Calu3 (cell line): ENCODE results near the gene MICAL3. TPM values are rescaled to one million over a fixed set of nuclear protein-coding genes. Genes with fewer than 3 reads are reported as not detected.

Source experiments
- BruUV-seq: library from RNA; stranded (reverse); fragments of 400-500 nt; replicated peaks from 2 replicates; lab custom pipeline; 2021; lab: Mats Ljungman, UMichigan
- CTCF ChIA-PET: fragments of 300-600 bp; sonication (Branson Sonifier 250); formaldehyde crosslinking; loops from one replicate; lab custom pipeline; 2022; ENCODE audit warnings: antibody characterized with exemption; lab: Charles Lee
- DNase-seq: peaks from one replicate; pipeline ENCODE4 v3.0.0; 2022
- H3K27ac Mint-ChIP-seq: one replicate; pipeline ENCODE4 v1.8.0; 2022; ENCODE audit warnings: mixed read lengths; ENCODE audit not compliant: unreplicated experiment
- H3K27me3 Mint-ChIP-seq: one replicate; pipeline ENCODE4 v1.8.0; 2022; ENCODE audit warnings: mixed read lengths; ENCODE audit not compliant: unreplicated experiment
- H3K36me3 Mint-ChIP-seq: one replicate; pipeline ENCODE4 v1.8.0; 2022; ENCODE audit warnings: mild to moderate bottlenecking, moderate library complexity, mixed read lengths; ENCODE audit not compliant: insufficient read depth, unreplicated experiment
- H3K4me1 Mint-ChIP-seq: one replicate; pipeline ENCODE4 v1.8.0; 2022; ENCODE audit warnings: mild to moderate bottlenecking, low read depth, mixed read lengths; ENCODE audit not compliant: unreplicated experiment
- H3K4me3 Mint-ChIP-seq: one replicate; pipeline ENCODE4 v1.8.0; 2022; ENCODE audit warnings: mild to moderate bottlenecking, low read depth, moderate library complexity, mixed read lengths; ENCODE audit not compliant: unreplicated experiment
- H3K9me3 Mint-ChIP-seq: one replicate; pipeline ENCODE4 v1.8.0; 2022; ENCODE audit warnings: low read depth, mixed read lengths; ENCODE audit not compliant: unreplicated experiment
- CTCF ChIP-seq: fragments of 200-600 bp; IDR thresholded peaks from one replicate; pipeline ENCODE4 v1.8.0; 2022; ENCODE audit warnings: antibody characterized with exemption; ENCODE audit not compliant: unreplicated experiment
- intact Hi-C: fragments of 100-400 bp; cut with micrococcal nuclease; formaldehyde crosslinking; loops from one replicate; pipeline ENCODE4 v1.10.0; 2022; ENCODE audit not compliant: unreplicated experiment
- total RNA-seq: library from RNA; stranded (reverse); gene quantifications from 2 replicates; pipeline ENCODE4 v1.2.3, GENCODE V29; 2022

Gene MICAL3
- total RNA-seq, 1 experiment from 2014 or later: 60.6 TPM

- Mint-ChIP-seq H3K4me3 (no peak overlapping the region), H3K36me3 (peaks cover 3% of the 10 kb centered on the region), H3K4me1 (peaks cover 17% of the 10 kb centered on the region), H3K9me3 (no peaks in the 10 kb centered on the region), H3K27ac (no peak overlapping the region), H3K27me3 (no peaks in the 10 kb centered on the region)
- no TSS peak for BruUV-seq
- no peak for TF ChIP-seq CTCF
- intact Hi-C loops: no loop called here
- DNase-seq: no peak
- CTCF ChIA-PET: no interaction called here
These were observed 77.5 kb downstream of the MICAL3 start for GRCh38 chr22:17946662-17947367.

- BruUV-seq: no TSS peak
- no peak for DNase-seq
- CTCF ChIA-PET: no interaction called here
- H3K36me3 Mint-ChIP-seq: peaks cover 3% of the 10 kb centered on the region
- no peak for TF ChIP-seq CTCF
- no peak overlapping the region for H3K27ac Mint-ChIP-seq
- H3K27me3 Mint-ChIP-seq: no peaks in the 10 kb centered on the region
- H3K4me1 Mint-ChIP-seq: peaks cover 11% of the 10 kb centered on the region
- intact Hi-C loops: no loop called here
- H3K4me3 Mint-ChIP-seq: no peak overlapping the region
- no peaks in the 10 kb centered on the region for H3K9me3 Mint-ChIP-seq
These were observed 78.3 kb downstream of the MICAL3 start for GRCh38 chr22:17945888-17946648.

GRCh38 chr22:17945156-17945887 lies 79.0 kb downstream of the MICAL3 start:
- TF ChIP-seq CTCF: no peak
- H3K27me3 Mint-ChIP-seq: no peaks in the 10 kb centered on the region
- H3K4me3 Mint-ChIP-seq: no peak overlapping the region
- peaks cover 6% of the 10 kb centered on the region for H3K4me1 Mint-ChIP-seq
- no peak for DNase-seq
- CTCF ChIA-PET: no interaction called here
- no peaks in the 10 kb centered on the region for H3K9me3 Mint-ChIP-seq
- BruUV-seq: no TSS peak
- intact Hi-C loops: no loop called here
- H3K27ac Mint-ChIP-seq: no peak overlapping the region
- peaks cover 3% of the 10 kb centered on the region for H3K36me3 Mint-ChIP-seq

GRCh38 chr22:17944256-17944655 lies 80.1 kb downstream of the MICAL3 start:
- no peak for DNase-seq
- CTCF ChIA-PET: no interaction called here
- H3K36me3 Mint-ChIP-seq: peaks cover 3% of the 10 kb centered on the region
- H3K4me3 Mint-ChIP-seq: no peak overlapping the region
- no peaks in the 10 kb centered on the region for H3K4me1 Mint-ChIP-seq
- TF ChIP-seq CTCF: no peak
- H3K9me3 Mint-ChIP-seq: no peaks in the 10 kb centered on the region
- H3K27ac Mint-ChIP-seq: no peak overlapping the region
- intact Hi-C loops: no loop called here
- H3K27me3 Mint-ChIP-seq: no peaks in the 10 kb centered on the region
- no TSS peak for BruUV-seq
